ENCODE measurements around the gene ITPRIPL1. TPM values are rescaled to one million over a fixed set of nuclear protein-coding genes. Genes with fewer than 3 reads are reported as not detected.

Gene ITPRIPL1
- polyA plus RNA-seq, 1 of the 3 experiments (the other 2 are of a cell fraction) = 5.0 TPM

DNA sequence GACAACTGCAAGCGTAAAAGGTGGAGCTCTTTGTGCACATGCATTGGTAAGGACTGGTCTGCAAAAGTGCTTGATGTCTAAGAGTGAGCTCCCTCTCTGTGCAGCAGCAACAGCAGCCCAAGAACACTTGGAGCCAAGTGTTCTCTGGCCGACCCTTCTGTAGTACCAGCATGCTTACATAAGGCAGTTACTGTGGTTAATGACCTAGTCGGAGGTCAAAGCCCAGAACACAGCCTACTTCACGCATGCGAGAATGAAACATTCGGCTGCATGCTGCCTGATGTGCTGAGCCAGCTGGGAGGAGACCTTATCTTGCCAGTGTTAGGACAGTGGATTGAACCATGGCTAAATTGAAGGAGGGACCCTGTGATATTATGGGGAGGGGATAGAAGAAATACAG is 31.8 kb downstream of the ITPRIPL1 start:
- H3K9me3 ChIP-seq = no peaks in the 10 kb centered on the region
- CTCF ChIA-PET = interaction anchor here (1.0 to 1.9 kb wide), 3 partner anchors 51 to 198 kb away, joined by 3 to 7 read pairs (median 6); no protein-coding TSS in a partner anchor

More for the DNA sequence above, 31.8 kb downstream of the ITPRIPL1 start:
- H2AFZ ChIP-seq (ENCODE audit: low read depth) = no peak overlapping the region
- H3K27me3 ChIP-seq (ENCODE audit: insufficient read depth) = no peaks in the 10 kb centered on the region
- POLR2A ChIA-PET = no interaction called here
- TF ChIP-seq, protein P1, sequence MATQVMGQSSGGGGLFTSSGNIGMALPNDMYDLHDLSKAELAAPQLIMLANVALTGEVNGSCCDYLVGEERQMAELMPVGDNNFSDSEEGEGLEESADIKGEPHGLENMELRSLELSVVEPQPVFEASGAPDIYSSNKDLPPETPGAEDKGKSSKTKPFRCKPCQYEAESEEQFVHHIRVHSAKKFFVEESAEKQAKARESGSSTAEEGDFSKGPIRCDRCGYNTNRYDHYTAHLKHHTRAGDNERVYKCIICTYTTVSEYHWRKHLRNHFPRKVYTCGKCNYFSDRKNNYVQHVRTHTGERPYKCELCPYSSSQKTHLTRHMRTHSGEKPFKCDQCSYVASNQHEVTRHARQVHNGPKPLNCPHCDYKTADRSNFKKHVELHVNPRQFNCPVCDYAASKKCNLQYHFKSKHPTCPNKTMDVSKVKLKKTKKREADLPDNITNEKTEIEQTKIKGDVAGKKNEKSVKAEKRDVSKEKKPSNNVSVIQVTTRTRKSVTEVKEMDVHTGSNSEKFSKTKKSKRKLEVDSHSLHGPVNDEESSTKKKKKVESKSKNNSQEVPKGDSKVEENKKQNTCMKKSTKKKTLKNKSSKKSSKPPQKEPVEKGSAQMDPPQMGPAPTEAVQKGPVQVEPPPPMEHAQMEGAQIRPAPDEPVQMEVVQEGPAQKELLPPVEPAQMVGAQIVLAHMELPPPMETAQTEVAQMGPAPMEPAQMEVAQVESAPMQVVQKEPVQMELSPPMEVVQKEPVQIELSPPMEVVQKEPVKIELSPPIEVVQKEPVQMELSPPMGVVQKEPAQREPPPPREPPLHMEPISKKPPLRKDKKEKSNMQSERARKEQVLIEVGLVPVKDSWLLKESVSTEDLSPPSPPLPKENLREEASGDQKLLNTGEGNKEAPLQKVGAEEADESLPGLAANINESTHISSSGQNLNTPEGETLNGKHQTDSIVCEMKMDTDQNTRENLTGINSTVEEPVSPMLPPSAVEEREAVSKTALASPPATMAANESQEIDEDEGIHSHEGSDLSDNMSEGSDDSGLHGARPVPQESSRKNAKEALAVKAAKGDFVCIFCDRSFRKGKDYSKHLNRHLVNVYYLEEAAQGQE (IDR thresholded peaks at IDR 0.05; ENCODE audit: low read depth, low read length) = no peak
- no peak for TF ChIP-seq RXRA (IDR thresholded peaks at IDR 0.05; ENCODE audit: borderline replicate concordance, low read depth)
- TF ChIP-seq SIN3A (IDR thresholded peaks at IDR 0.05; ENCODE audit: borderline replicate concordance, low read depth, low read length) = no peak
- TF ChIP-seq GATA2 (CRISPR knock-in tag; IDR thresholded peaks at IDR 0.05) = no peak
- no peak for TF ChIP-seq FOSL2 (IDR thresholded peaks at IDR 0.05; ENCODE audit: borderline replicate concordance, low read depth)
- no peak for TF ChIP-seq EZH2phosphoT487 (IDR thresholded peaks at IDR 0.05; ENCODE audit: borderline replicate concordance, low read depth)
- TF ChIP-seq MEF2A (IDR thresholded peaks at IDR 0.05; ENCODE audit: borderline replicate concordance, low read depth) = no peak
- no peak for TF ChIP-seq NFIC (IDR thresholded peaks at IDR 0.05; ENCODE audit: borderline replicate concordance)
- TF ChIP-seq, protein P2, sequence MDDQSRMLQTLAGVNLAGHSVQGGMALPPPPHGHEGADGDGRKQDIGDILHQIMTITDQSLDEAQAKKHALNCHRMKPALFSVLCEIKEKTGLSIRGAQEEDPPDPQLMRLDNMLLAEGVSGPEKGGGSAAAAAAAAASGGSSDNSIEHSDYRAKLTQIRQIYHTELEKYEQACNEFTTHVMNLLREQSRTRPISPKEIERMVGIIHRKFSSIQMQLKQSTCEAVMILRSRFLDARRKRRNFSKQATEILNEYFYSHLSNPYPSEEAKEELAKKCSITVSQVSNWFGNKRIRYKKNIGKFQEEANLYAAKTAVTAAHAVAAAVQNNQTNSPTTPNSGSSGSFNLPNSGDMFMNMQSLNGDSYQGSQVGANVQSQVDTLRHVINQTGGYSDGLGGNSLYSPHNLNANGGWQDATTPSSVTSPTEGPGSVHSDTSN (IDR thresholded peaks at IDR 0.05) = no peak
- TF ChIP-seq, protein P3, sequence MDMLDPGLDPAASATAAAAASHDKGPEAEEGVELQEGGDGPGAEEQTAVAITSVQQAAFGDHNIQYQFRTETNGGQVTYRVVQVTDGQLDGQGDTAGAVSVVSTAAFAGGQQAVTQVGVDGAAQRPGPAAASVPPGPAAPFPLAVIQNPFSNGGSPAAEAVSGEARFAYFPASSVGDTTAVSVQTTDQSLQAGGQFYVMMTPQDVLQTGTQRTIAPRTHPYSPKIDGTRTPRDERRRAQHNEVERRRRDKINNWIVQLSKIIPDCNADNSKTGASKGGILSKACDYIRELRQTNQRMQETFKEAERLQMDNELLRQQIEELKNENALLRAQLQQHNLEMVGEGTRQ (IDR thresholded peaks at IDR 0.05; ENCODE audit: borderline replicate concordance, low read depth, low read length) = no peak
- TF ChIP-seq RCOR1 (IDR thresholded peaks at IDR 0.05; ENCODE audit: low read length) = no peak
- TF ChIP-seq, protein P4, sequence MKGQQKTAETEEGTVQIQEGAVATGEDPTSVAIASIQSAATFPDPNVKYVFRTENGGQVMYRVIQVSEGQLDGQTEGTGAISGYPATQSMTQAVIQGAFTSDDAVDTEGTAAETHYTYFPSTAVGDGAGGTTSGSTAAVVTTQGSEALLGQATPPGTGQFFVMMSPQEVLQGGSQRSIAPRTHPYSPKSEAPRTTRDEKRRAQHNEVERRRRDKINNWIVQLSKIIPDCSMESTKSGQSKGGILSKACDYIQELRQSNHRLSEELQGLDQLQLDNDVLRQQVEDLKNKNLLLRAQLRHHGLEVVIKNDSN (IDR thresholded peaks at IDR 0.05; ENCODE audit: borderline replicate concordance, low read depth) = no peak
- no peak for TF ChIP-seq RFX5 (IDR thresholded peaks at IDR 0.05; ENCODE audit: low read length)
- TF ChIP-seq MXI1 (IDR thresholded peaks at IDR 0.05; ENCODE audit: low read depth, low read length) = no peak
- TF ChIP-seq, protein P5, sequence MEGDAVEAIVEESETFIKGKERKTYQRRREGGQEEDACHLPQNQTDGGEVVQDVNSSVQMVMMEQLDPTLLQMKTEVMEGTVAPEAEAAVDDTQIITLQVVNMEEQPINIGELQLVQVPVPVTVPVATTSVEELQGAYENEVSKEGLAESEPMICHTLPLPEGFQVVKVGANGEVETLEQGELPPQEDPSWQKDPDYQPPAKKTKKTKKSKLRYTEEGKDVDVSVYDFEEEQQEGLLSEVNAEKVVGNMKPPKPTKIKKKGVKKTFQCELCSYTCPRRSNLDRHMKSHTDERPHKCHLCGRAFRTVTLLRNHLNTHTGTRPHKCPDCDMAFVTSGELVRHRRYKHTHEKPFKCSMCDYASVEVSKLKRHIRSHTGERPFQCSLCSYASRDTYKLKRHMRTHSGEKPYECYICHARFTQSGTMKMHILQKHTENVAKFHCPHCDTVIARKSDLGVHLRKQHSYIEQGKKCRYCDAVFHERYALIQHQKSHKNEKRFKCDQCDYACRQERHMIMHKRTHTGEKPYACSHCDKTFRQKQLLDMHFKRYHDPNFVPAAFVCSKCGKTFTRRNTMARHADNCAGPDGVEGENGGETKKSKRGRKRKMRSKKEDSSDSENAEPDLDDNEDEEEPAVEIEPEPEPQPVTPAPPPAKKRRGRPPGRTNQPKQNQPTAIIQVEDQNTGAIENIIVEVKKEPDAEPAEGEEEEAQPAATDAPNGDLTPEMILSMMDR (IDR thresholded peaks at IDR 0.05) = no peak
- TF ChIP-seq YY1 (IDR thresholded peaks at IDR 0.05; ENCODE audit: low read depth) = no peak
- TF ChIP-seq SMC3 (IDR thresholded peaks at IDR 0.05; ENCODE audit: low read depth, low read length) = no peak
- TF ChIP-seq FOXJ3 (CRISPR knock-in tag; IDR thresholded peaks at IDR 0.05) = no peak
- no peak for TF ChIP-seq FOXM1 (IDR thresholded peaks at IDR 0.05; ENCODE audit: low read depth)
- peaks cover 4% of the 10 kb centered on the region; the same call in 1 of the 2 replicates for H4K20me1 ChIP-seq (ENCODE audit: insufficient read depth)
- no peak overlapping the region for H3K27ac ChIP-seq (ENCODE audit: low read depth in 2 of 2, low read length in 1 of 2)
- H3K79me2 ChIP-seq (ENCODE audit: insufficient read depth) = peaks cover 8% of the 10 kb centered on the region; the same call in 1 of the 2 replicates
- H3K9me2 ChIP-seq = no peaks in the 10 kb centered on the region
- H3K4me2 ChIP-seq = no peak overlapping the region
- H3F3A ChIP-seq (replicated peaks; ENCODE audit: insufficient read depth) = peaks cover 15% of the 10 kb centered on the region
- H3K9ac ChIP-seq = no peak overlapping the region
- WGBS (ENCODE audit: low lambda C conversion rate) = 100% methylated on average over 6 of the region's 6 CpGs
- no peak overlapping the region for H3K4me3 ChIP-seq (ENCODE audit: low read depth in 2 of 2, low read length in 1 of 2)
- peaks cover 10 to 16% of the 10 kb centered on the region in 2 experiments; a peak in 2 of 4 replicates for H3K4me1 ChIP-seq (ENCODE audit: control insufficient read depth in 1 of 2, insufficient read depth in 2 of 2, low read depth in 1 of 2, low read length in 1 of 2)
- no peak for DNase-seq
- peaks cover 12 to 13% of the 10 kb centered on the region in 2 experiments for H3K36me3 ChIP-seq (replicated peaks in 1 of 2; ENCODE audit: control insufficient read depth in 1 of 2, insufficient read depth in 2 of 2, low read length in 1 of 2)
